Panc1 (cell line): Measurements from ENCODE around the gene PDE3A. TPM values are rescaled to one million over a fixed set of nuclear protein-coding genes. Genes with fewer than 3 reads are reported as not detected.

Experiments used
- ATAC-seq: fragments of 200-7000 bp; cut with Tn5 transposase; 2 replicates; pipeline ENCODE4 v1.9.1; 2020; ENCODE audit warnings: mild to moderate bottlenecking, moderate library complexity
- BruUV-seq: library from RNA; stranded (reverse); fragments of 400-500 nt; replicated peaks from 2 replicates; lab custom pipeline; 2021; lab: Mats Ljungman, UMichigan
- CTCF ChIA-PET: fragments of 300-600 bp; sonication (Branson Sonifier 250); formaldehyde crosslinking; loops from one replicate; lab custom pipeline; 2022; ENCODE audit warnings: antibody characterized with exemption; lab: Charles Lee
- POLR2A ChIA-PET: fragments of 300-600 bp; sonication (Branson Sonifier 250); formaldehyde crosslinking; loops from one replicate; lab custom pipeline; 2022; ENCODE audit warnings: antibody characterized with exemption; lab: Charles Lee
- DNase-seq: peaks from one replicate; pipeline ENCODE4 v3.0.0-alpha.2; 2010; ENCODE audit warnings: low read depth, low spot score
- H3K27ac ChIP-seq: 2 replicates; pipeline ENCODE4 v1.5.1; 2011; ENCODE audit warnings: mild to moderate bottlenecking, low read length, inconsistent platforms
- H3K27me3 ChIP-seq: fragments of 200-500 bp; sonication (Bioruptor generic); 2 replicates; pipeline ENCODE4 v1.6.0; 2014; ENCODE audit warnings: low read length, inconsistent platforms; ENCODE audit not compliant: control insufficient read depth, insufficient read depth
- H3K36me3 ChIP-seq: fragments of 200-500 bp; sonication (Bioruptor generic); 2 replicates; pipeline ENCODE4 v1.5.1; 2014; ENCODE audit warnings: inconsistent platforms, mild to moderate bottlenecking, low read length, moderate library complexity; ENCODE audit not compliant: control insufficient read depth, insufficient read depth
- H3K4me1 ChIP-seq: 2 replicates; pipeline ENCODE4 v1.5.1; 2011; ENCODE audit warnings: inconsistent platforms, mild to moderate bottlenecking, low read length, moderate library complexity; ENCODE audit not compliant: control insufficient read depth, insufficient read depth
- H3K4me3 ChIP-seq, 2 experiments: 2 replicates each; pipeline ENCODE4 v1.5.1; 2011 to 2012; ENCODE audit warnings: low read depth in 2 of 2, low read length in 2 of 2, mild to moderate bottlenecking in 2 of 2, inconsistent platforms in 1 of 2, moderate library complexity in 1 of 2
- H3K9me3 ChIP-seq: fragments of 200-500 bp; sonication (Bioruptor generic); 2 replicates; pipeline ENCODE4 v1.5.1; 2014; ENCODE audit warnings: low read depth, mild to moderate bottlenecking, inconsistent platforms, low read length, moderate library complexity; ENCODE audit not compliant: control insufficient read depth, insufficient read depth
- POLR2AphosphoS5 ChIP-seq: IDR thresholded peaks from 2 replicates; pipeline ENCODE4 v1.6.1; 2012; ENCODE audit warnings: mild to moderate bottlenecking, low read depth, low read length, moderate library complexity
- SIN3A ChIP-seq: IDR thresholded peaks from 2 replicates; pipeline ENCODE4 v1.6.1; 2012; ENCODE audit warnings: low read depth, mild to moderate bottlenecking, low read length, moderate library complexity, borderline replicate concordance; ENCODE audit not compliant: insufficient read depth
- TCF7L2 ChIP-seq: IDR thresholded peaks from 2 replicates; pipeline ENCODE4 v1.6.1; 2011; ENCODE audit warnings: mild to moderate bottlenecking, low read depth, low read length, inconsistent platforms
- in situ Hi-C: cut with HindIII; loops from 2 replicates; pipeline ENCODE4 v1.10.0; 2016; ENCODE audit warnings: low sequenced_read_pairs, low pct_unique_long_range_greater_than_20kb
- intact Hi-C: fragments of 100-400 bp; cut with micrococcal nuclease; formaldehyde crosslinking; loops from one replicate; pipeline ENCODE4 v1.10.0; 2022; ENCODE audit not compliant: unreplicated experiment
- total RNA-seq: library from RNA; stranded (reverse); gene quantifications from one replicate; pipeline ENCODE4 v1.2.1, GENCODE V29; 2021; ENCODE audit not compliant: unreplicated experiment
- TF ChIP-seq, protein P1 (sequence below): fragments of 450-650 bp; IDR thresholded peaks from 2 replicates; pipeline ENCODE4 v1.5.1; 2017; ENCODE audit warnings: mild to moderate bottlenecking
- TF ChIP-seq, protein P2 (sequence below), 2 experiments: IDR thresholded peaks; 2 replicates each; pipeline ENCODE4 v1.6.1; 2011 to 2012; ENCODE audit warnings: low read depth in 2 of 2, control low read depth in 1 of 2, low read length in 1 of 2, mild to moderate bottlenecking in 1 of 2, moderate library complexity in 1 of 2; ENCODE audit not compliant: insufficient read depth in 1 of 2

Gene PDE3A
- total RNA-seq, 1 experiment from 2014 or later = 0.03 TPM

- H3K4me3 ChIP-seq = no peak overlapping the region
- no peak for DNase-seq
- in situ Hi-C loops = no loop called here
- BruUV-seq = no TSS peak
- CTCF ChIA-PET = no interaction called here
- POLR2A ChIA-PET = no interaction called here
- no peaks in the 10 kb centered on the region for H3K36me3 ChIP-seq
- H3K9me3 ChIP-seq = no peaks in the 10 kb centered on the region
- no peak overlapping the region for H3K27ac ChIP-seq
- no peak for ATAC-seq
- TF ChIP-seq TCF7L2 = no peak
- TF ChIP-seq, protein P1, sequence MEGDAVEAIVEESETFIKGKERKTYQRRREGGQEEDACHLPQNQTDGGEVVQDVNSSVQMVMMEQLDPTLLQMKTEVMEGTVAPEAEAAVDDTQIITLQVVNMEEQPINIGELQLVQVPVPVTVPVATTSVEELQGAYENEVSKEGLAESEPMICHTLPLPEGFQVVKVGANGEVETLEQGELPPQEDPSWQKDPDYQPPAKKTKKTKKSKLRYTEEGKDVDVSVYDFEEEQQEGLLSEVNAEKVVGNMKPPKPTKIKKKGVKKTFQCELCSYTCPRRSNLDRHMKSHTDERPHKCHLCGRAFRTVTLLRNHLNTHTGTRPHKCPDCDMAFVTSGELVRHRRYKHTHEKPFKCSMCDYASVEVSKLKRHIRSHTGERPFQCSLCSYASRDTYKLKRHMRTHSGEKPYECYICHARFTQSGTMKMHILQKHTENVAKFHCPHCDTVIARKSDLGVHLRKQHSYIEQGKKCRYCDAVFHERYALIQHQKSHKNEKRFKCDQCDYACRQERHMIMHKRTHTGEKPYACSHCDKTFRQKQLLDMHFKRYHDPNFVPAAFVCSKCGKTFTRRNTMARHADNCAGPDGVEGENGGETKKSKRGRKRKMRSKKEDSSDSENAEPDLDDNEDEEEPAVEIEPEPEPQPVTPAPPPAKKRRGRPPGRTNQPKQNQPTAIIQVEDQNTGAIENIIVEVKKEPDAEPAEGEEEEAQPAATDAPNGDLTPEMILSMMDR = no peak
- TF ChIP-seq, protein P2, sequence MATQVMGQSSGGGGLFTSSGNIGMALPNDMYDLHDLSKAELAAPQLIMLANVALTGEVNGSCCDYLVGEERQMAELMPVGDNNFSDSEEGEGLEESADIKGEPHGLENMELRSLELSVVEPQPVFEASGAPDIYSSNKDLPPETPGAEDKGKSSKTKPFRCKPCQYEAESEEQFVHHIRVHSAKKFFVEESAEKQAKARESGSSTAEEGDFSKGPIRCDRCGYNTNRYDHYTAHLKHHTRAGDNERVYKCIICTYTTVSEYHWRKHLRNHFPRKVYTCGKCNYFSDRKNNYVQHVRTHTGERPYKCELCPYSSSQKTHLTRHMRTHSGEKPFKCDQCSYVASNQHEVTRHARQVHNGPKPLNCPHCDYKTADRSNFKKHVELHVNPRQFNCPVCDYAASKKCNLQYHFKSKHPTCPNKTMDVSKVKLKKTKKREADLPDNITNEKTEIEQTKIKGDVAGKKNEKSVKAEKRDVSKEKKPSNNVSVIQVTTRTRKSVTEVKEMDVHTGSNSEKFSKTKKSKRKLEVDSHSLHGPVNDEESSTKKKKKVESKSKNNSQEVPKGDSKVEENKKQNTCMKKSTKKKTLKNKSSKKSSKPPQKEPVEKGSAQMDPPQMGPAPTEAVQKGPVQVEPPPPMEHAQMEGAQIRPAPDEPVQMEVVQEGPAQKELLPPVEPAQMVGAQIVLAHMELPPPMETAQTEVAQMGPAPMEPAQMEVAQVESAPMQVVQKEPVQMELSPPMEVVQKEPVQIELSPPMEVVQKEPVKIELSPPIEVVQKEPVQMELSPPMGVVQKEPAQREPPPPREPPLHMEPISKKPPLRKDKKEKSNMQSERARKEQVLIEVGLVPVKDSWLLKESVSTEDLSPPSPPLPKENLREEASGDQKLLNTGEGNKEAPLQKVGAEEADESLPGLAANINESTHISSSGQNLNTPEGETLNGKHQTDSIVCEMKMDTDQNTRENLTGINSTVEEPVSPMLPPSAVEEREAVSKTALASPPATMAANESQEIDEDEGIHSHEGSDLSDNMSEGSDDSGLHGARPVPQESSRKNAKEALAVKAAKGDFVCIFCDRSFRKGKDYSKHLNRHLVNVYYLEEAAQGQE (IDR thresholded peaks at IDR 0.05; ENCODE audit: insufficient read depth in 1 of 2, low read depth in 2 of 2, low read length in 1 of 2) = no peak
- TF ChIP-seq SIN3A = no peak
- TF ChIP-seq POLR2AphosphoS5 = no peak
- H3K4me1 ChIP-seq = no peaks in the 10 kb centered on the region
- intact Hi-C loops = no loop called here
- H3K27me3 ChIP-seq = no peaks in the 10 kb centered on the region
These were observed 101.0 kb downstream of the PDE3A start for GRCh38 chr12:20469300-20469699.

DNA sequence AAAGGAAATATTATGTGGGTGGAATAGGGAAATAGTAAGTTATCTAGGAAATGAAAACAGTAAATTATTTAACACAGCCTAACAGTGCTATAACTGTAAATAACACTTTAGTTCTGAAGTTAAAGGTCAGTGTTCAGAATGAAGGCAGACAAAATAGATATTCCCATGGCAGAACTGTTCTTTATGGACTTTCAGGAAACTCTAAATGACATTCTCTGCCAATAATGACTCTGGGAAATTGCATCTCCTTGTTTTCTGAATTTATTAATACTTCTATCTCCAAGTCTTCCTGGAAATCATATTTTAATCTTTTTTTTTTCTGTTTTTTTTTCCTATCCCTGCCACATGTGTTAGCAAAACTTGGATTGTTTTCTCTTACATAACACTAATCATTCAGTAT is 101.4 kb downstream of the PDE3A start:
- no TSS peak for BruUV-seq
- Histone ChIP-seq H3K4me1 (no peaks in the 10 kb centered on the region), H3K9me3 (no peaks in the 10 kb centered on the region), H3K4me3 (no peak overlapping the region), H3K27me3 (no peaks in the 10 kb centered on the region), H3K36me3 (no peaks in the 10 kb centered on the region), H3K27ac (no peak overlapping the region)
- TF ChIP-seq POLR2AphosphoS5 = no peak
- TF ChIP-seq, protein P1 = no peak
- no peak for TF ChIP-seq TCF7L2
- TF ChIP-seq, protein P2 (IDR thresholded peaks at IDR 0.05; ENCODE audit: insufficient read depth in 1 of 2, low read depth in 2 of 2, low read length in 1 of 2) = no peak
- no peak for TF ChIP-seq SIN3A
- CTCF ChIA-PET = no interaction called here
- in situ Hi-C loops (no loop called here), intact Hi-C loops (no loop called here)
- POLR2A ChIA-PET = no interaction called here
- DNase-seq (no peak), ATAC-seq (no peak)
